HuH-7.5 (cell line): ENCODE data around the gene MRPL39.

Experiments used
- DNase-seq: peaks from one replicate; pipeline ENCODE4 v3.0.0; 2011; ENCODE audit warnings: low spot score

The MRPL39 gene

DNA sequence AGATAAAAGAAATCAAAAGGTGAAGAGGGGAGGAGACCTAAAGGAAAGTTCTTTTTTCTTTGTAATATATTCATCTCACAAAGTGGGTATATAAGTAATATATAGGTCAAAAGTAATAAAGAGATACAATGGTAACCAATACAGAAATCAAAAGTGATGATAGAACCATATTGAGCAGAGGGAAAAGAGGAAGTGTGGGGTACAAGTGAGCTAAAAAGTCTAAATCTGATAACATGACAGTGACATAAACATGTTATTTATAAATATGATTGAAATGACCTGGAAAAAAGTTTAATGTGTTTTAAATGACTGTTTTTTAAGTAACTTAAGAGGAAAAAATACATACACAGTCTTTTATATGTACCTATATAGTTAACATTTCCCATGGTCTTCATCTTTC is 70.5 kb downstream of the MRPL39 start:
- no peak for DNase-seq

DNA sequence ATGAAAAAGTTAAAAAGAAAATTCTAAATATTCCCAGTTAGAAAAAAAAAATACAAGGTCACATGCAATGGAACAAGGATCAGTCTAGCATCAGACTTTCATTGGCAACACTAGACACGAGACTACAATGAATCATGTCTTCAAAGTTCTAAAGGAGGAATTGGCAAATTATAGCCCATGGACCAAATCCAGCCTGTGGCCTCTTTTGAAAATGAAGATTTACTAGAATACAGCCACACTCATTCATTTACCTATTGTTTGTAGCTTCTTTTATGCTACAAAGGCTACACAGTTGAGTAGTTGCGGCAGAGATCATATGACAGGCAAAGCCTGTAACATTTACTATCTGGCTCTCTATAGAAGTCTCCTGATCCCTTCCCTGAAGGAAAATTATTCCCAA is 71.4 kb downstream of the MRPL39 start:
- no peak for DNase-seq
